GM23338 (cell line): ENCODE results near the gene OR52E8. TPM values are rescaled to one million over a fixed set of nuclear protein-coding genes. Genes with fewer than 3 reads are reported as not detected.

ENCODE experiments used
- ATAC-seq: fragments of 200-7000 bp; cut with Tn5 transposase; 3 replicates; pipeline ENCODE4 v1.9.1; 2020
- DNase-seq: peaks from one replicate; pipeline ENCODE4 v3.0.0-alpha.2; 2015; ENCODE audit warnings: low spot score
- H2AFZ ChIP-seq: fragments of 200-600 bp; sonication (generic); 2 replicates; pipeline ENCODE4 v1.8.0; 2016; ENCODE audit warnings: antibody characterized with exemption, mild to moderate bottlenecking, moderate library complexity
- H3F3A ChIP-seq: fragments of 200-600 bp; sonication (generic); replicated peaks from 2 replicates; pipeline ENCODE4 v1.8.0; 2017; ENCODE audit warnings: antibody characterized with exemption, mixed run types, low read depth
- H3K27ac ChIP-seq: fragments of 200-600 bp; sonication (generic); 2 replicates; pipeline ENCODE4 v1.6.1; 2016; ENCODE audit warnings: low read depth
- H3K27me3 ChIP-seq: fragments of 200-600 bp; sonication (generic); 2 replicates; pipeline ENCODE4 v1.8.0; 2016; ENCODE audit warnings: mild to moderate bottlenecking, mixed run types, moderate library complexity; ENCODE audit not compliant: insufficient read depth
- H3K36me3 ChIP-seq: fragments of 200-600 bp; sonication (generic); 2 replicates; pipeline ENCODE4 v1.8.0; 2016; ENCODE audit warnings: mild to moderate bottlenecking; ENCODE audit not compliant: insufficient read depth
- H3K4me1 ChIP-seq: fragments of 200-600 bp; sonication (generic); 2 replicates; pipeline ENCODE4 v1.8.0; 2016; ENCODE audit warnings: mild to moderate bottlenecking, moderate library complexity; ENCODE audit not compliant: insufficient read depth
- H3K4me2 ChIP-seq: fragments of 200-600 bp; sonication (generic); 2 replicates; pipeline ENCODE4 v1.7.1; 2017; ENCODE audit warnings: mixed run types
- H3K4me3 ChIP-seq: fragments of 200-600 bp; sonication (generic); 2 replicates; pipeline ENCODE4 v1.6.1; 2016; ENCODE audit warnings: mixed run types
- H3K79me2 ChIP-seq: fragments of 200-600 bp; sonication (generic); replicated peaks from 2 replicates; pipeline ENCODE4 v1.8.0; 2017; ENCODE audit warnings: mild to moderate bottlenecking; ENCODE audit not compliant: insufficient read depth
- H3K9me2 ChIP-seq: fragments of 200-600 bp; sonication (generic); 2 replicates; pipeline ENCODE4 v1.8.0; 2017; ENCODE audit not compliant: insufficient read depth
- H4K20me1 ChIP-seq: fragments of 200-600 bp; sonication (generic); replicated peaks from 2 replicates; pipeline ENCODE4 v1.8.0; 2017; ENCODE audit warnings: mild to moderate bottlenecking; ENCODE audit not compliant: insufficient read depth
- H3K27ac Mint-ChIP-seq: 2 replicates; pipeline ENCODE4 v1.8.0; 2020; ENCODE audit warnings: inconsistent platforms, mild to moderate bottlenecking, moderate library complexity, mixed read lengths
- H3K27me3 Mint-ChIP-seq: 3 replicates; pipeline ENCODE4 v1.8.0; 2022; ENCODE audit warnings: low read depth, mild to moderate bottlenecking, moderate library complexity, mixed read lengths, inconsistent platforms; ENCODE audit not compliant: insufficient read depth, poor library complexity
- H3K36me3 Mint-ChIP-seq: 3 replicates; pipeline ENCODE4 v1.8.0; 2021; ENCODE audit warnings: low read depth, mild to moderate bottlenecking, inconsistent platforms, moderate library complexity, mixed read lengths
- H3K4me1 Mint-ChIP-seq: 3 replicates; pipeline ENCODE4 v1.8.0; 2020; ENCODE audit warnings: mild to moderate bottlenecking, inconsistent platforms, mixed read lengths
- H3K4me3 Mint-ChIP-seq: 3 replicates; pipeline ENCODE4 v1.8.0; 2021; ENCODE audit warnings: moderate library complexity, mild to moderate bottlenecking, inconsistent platforms, mixed read lengths
- H3K9me3 Mint-ChIP-seq: 3 replicates; pipeline ENCODE4 v1.8.0; 2020; ENCODE audit warnings: moderate library complexity, mild to moderate bottlenecking, inconsistent platforms, mixed read lengths
- CREB1 ChIP-seq: fragments of 250-450 bp; sonication (Bioruptor Pico); IDR thresholded peaks from 2 replicates; pipeline ENCODE4 v1.5.0; 2020; ENCODE audit warnings: low read depth, mild to moderate bottlenecking, moderate library complexity
- EZH2 ChIP-seq: fragments of 200-600 bp; sonication (generic); IDR thresholded peaks from one replicate; pipeline ENCODE4 v1.8.0; 2017; ENCODE audit warnings: antibody characterized with exemption, mild to moderate bottlenecking, low read depth; ENCODE audit not compliant: unreplicated experiment
- JUNB ChIP-seq: IDR thresholded peaks from one replicate; pipeline ENCODE4 v1.6.1; 2016; ENCODE audit warnings: antibody characterized with exemption; ENCODE audit not compliant: unreplicated experiment
- STAT1 ChIP-seq: IDR thresholded peaks from one replicate; pipeline ENCODE4 v1.6.1; 2016; ENCODE audit warnings: antibody characterized with exemption; ENCODE audit not compliant: unreplicated experiment
- ZNF114 ChIP-seq: fragments of 250-450 bp; sonication (Bioruptor Pico); IDR thresholded peaks from 2 replicates; pipeline ENCODE4 v1.5.0; 2020; ENCODE audit warnings: mild to moderate bottlenecking, moderate library complexity
- ZNF331 ChIP-seq: fragments of 250-450 bp; sonication (Bioruptor Pico); IDR thresholded peaks from 2 replicates; pipeline ENCODE4 v1.5.0; 2020; ENCODE audit warnings: low read depth, mild to moderate bottlenecking, moderate library complexity
- ZNF462 ChIP-seq: fragments of 250-450 bp; sonication (Bioruptor Pico); IDR thresholded peaks from 2 replicates; pipeline ENCODE4 v1.5.0; 2020; ENCODE audit warnings: mild to moderate bottlenecking, moderate library complexity
- polyA plus RNA-seq: library from polyadenylated mRNA; unstranded; fragments of >200 nt; fragmentation: Nextera tagmentation; extraction: Ambion mirVana; gene quantifications from 2 replicates; pipeline ENCODE4 v1.2.1, GENCODE V29; 2016
- total RNA-seq: library from RNA; depleted of rRNA; stranded (reverse); fragments of >200 nt; shearing (Covaris generic); gene quantifications from 2 replicates; pipeline ENCODE4 v1.2.3, GENCODE V29; 2014

The OR52E8 gene
- total and polyA plus RNA-seq, 2 experiments from 2014 or later, result 0.21 TPM; not detected in 1

- Mint-ChIP-seq H3K36me3 (no peaks in the 10 kb centered on the region), H3K9me3 (no peaks in the 10 kb centered on the region), H3K27me3 (no peaks in the 10 kb centered on the region), H3K4me3 (no peak overlapping the region), H3K4me1 (no peaks in the 10 kb centered on the region; the same call in 2 of the 3 replicates), H3K27ac (no peak overlapping the region)
- Histone ChIP-seq H3F3A (no peaks in the 10 kb centered on the region), H2AFZ (no peak overlapping the region), H3K27me3 (no peaks in the 10 kb centered on the region), H3K9me2 (no peaks in the 10 kb centered on the region; the same call in 1 of the 2 replicates), H3K4me3 (no peak overlapping the region), H4K20me1 (no peaks in the 10 kb centered on the region), H3K27ac (no peak overlapping the region), H3K36me3 (no peaks in the 10 kb centered on the region), H3K4me2 (no peak overlapping the region), H3K4me1 (no peaks in the 10 kb centered on the region), H3K79me2 (no peaks in the 10 kb centered on the region)
- ATAC-seq (no peak), DNase-seq (no peak)
- TF ChIP-seq ZNF331 (CRISPR knock-in tag) (no peak), ZNF462 (CRISPR knock-in tag) (no peak), ZNF114 (CRISPR knock-in tag) (no peak), CREB1 (CRISPR knock-in tag) (no peak), JUNB (no peak), STAT1 (no peak)
Measured at GRCh38 chr11:5881756-5882155, 24.3 kb upstream of the OR52E8 start.

- Histone ChIP-seq H3F3A (no peaks in the 10 kb centered on the region), H3K4me1 (no peaks in the 10 kb centered on the region), H3K79me2 (no peaks in the 10 kb centered on the region), H3K36me3 (no peaks in the 10 kb centered on the region), H3K4me3 (no peak within 1 kb of the TSS), H3K4me2 (no peak within 1 kb of the TSS), H3K27me3 (no peaks in the 10 kb centered on the region), H3K9me2 (no peaks in the 10 kb centered on the region; the same call in 1 of the 2 replicates), H2AFZ (no peak within 1 kb of the TSS), H4K20me1 (no peaks in the 10 kb centered on the region), H3K27ac (no peak within 1 kb of the TSS)
- DNase-seq (no peak), ATAC-seq (no peak)
- H3K9me3 Mint-ChIP-seq, result no peaks in the 10 kb centered on the region
- no peaks in the 10 kb centered on the region for H3K36me3 Mint-ChIP-seq
- H3K4me3 Mint-ChIP-seq, result no peak within 1 kb of the TSS
- H3K27me3 Mint-ChIP-seq, result no peaks in the 10 kb centered on the region
- H3K27ac Mint-ChIP-seq, result no peak within 1 kb of the TSS
- H3K4me1 Mint-ChIP-seq, result no peaks in the 10 kb centered on the region
- TF ChIP-seq CREB1 (CRISPR knock-in tag), result no peak
- TF ChIP-seq ZNF462 (CRISPR knock-in tag), result no peak
- TF ChIP-seq EZH2, result no peak
Measured at GRCh38 chr11:5880329-5880728, 22.8 kb upstream of the OR52E8 start, which contains the start of gene OR52E4. OR52E4 (plus strand) TSS chr11:5880629; CDS start chr11:5884293, 3,664 bp downstream.
